Measurements from ENCODE around the gene FKBP8.

FKBP8 gene

DNA sequence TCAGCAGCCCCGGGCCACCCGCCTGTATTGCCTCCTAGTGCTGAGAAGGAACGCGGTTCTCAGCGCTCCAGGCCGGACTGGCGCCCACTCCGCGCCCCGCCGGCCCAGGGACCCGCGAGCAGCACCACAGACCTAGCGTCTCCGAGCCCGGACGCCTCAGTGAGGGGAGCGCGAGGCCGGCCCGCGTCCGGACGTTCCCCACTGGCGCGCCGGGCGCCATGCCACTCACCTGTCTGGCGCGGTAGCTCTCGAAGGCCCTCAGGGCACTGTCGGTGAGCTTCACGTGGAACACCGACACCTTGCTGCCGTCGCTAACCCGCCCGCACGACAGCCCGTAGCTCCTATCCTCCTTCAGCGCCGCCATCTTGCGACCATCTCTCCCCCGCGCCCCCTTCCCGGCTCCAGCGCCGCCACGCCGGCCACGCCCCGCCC, 21.7 kb downstream of the FKBP8 start, which contains the start of gene ELL:
ELL (minus strand) TSS at position 379 of the 432 bp plus-strand sequence; CDS start at position 364, 15 bp downstream.
- no peak for DNase-seq (ENCODE audit: low read depth)

- DNase-seq (ENCODE audit: low read depth) = peak; percentile 18
Observed at GRCh38 chr19:18520848-18521691, 22.3 kb downstream of the FKBP8 start.

DNA sequence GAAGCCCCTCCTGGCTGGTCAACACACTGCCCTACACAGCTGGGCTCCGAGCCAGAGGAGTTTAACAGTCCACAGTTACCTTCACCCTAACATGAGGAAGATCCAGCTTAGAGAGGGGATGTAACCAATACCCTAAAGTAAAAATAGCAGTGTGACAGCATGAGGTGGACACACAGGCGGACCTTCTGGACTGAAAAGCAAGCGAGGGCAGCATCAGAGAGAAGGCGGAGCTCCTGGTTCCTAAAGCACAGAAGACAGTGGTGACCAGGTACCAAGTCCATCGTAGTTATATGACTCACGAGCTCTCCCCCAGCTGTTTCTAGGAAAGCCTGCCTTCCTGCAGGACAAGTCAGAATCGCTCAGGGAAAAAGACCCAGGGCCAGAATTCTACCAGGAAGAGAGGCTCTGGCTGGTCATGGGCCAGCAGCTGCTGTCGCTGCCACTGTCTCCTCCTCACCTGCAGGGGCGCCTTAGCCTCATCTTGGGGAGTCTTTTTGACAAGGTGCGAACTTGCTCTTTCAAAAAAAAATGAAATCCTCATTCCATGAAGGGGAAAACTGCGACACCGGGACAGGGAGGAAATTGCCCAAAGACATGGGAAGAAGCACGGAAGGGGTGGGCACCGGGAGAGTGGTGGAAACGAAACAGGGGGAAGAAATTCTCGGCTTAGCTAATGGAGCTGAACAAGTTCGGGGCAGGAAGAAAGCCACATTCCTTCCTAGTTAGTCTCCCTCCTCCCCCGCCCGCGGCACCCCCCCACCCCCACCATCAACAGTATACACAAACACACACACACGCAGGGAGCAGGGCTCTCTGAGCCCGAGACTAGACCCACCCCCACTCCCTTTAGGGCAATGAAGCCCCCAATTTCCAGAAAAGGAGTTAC, 23.2 kb downstream of the FKBP8 start:
- peak; percentile 87 for DNase-seq (ENCODE audit: low read depth)

DNA sequence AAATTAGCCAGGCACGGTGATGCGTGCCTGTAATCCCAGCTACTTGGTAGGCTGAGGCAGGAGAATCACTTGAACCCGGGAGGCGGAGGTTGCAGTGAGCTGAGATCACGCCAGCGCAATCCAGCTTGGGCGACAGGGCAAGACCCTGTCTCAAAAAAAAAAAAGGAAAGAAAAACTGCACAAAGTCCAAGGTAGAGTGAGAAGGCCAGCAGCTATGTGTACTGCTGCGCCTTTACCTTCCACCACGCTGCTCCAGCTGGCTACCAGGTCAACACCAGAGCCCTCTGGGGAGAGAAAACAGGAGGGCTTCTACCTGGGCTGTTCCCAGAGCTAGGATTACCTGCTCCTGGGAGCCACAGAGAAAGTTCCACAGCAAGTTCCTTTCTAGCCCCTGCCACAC, 24.7 kb downstream of the FKBP8 start:
- no peak for DNase-seq (ENCODE audit: low read depth)

- no peak for DNase-seq (ENCODE audit: low read depth)
Observed at GRCh38 chr19:18517606-18518005, 25.8 kb downstream of the FKBP8 start.

DNA sequence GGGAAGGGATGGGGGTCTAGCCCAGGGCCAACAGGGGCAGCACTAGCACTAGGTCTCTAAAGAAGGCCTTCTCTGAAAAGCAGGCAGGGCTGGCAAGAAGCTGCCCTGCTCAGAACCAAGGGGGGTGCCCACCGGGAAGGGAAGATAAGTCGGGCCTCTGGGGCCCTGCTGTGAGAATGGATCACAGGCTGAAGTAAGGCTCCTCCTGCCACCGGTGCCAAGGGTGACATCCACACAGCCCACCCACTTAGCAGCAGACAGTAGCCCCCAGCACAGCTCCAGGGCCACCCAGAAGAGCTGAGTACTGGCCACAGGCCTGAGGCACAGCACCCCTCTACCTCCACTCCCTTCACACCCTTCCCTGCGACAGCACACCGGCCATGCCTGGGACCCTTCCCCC, 27.4 kb downstream of the FKBP8 start:
- DNase-seq (ENCODE audit: low read depth) = no peak

GRCh38 chr19:18514800-18515682, 28.3 kb downstream of the FKBP8 start:
- peak; percentile 27 for DNase-seq (ENCODE audit: low read depth)

- peak; percentile 45 for DNase-seq (ENCODE audit: low read depth)
Observed at GRCh38 chr19:18513868-18514267, 29.5 kb downstream of the FKBP8 start.

DNA sequence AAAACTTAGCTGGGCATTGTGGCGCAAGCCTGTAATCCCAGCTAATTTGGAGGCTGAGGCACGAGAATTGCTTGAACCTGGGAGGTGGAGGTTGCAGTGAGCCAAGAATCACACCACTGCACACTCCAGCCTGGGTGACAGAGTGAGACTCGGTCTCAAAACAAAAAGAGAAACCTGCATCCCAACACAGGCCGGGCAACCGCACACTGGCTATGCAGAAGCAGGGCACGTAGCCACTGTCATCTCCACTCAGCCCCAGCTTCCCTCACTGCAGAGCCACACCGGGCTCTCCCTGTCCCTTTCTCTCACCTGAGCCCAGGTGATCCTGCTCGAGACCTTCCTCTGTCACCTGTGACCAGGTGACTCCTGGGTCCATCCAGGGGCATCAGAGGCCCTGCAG, 33.2 kb downstream of the FKBP8 start:
- no peak for DNase-seq (ENCODE audit: low read depth)

- DNase-seq (ENCODE audit: low read depth) = no peak
Observed at GRCh38 chr19:18508585-18508984, 34.8 kb downstream of the FKBP8 start.

DNA sequence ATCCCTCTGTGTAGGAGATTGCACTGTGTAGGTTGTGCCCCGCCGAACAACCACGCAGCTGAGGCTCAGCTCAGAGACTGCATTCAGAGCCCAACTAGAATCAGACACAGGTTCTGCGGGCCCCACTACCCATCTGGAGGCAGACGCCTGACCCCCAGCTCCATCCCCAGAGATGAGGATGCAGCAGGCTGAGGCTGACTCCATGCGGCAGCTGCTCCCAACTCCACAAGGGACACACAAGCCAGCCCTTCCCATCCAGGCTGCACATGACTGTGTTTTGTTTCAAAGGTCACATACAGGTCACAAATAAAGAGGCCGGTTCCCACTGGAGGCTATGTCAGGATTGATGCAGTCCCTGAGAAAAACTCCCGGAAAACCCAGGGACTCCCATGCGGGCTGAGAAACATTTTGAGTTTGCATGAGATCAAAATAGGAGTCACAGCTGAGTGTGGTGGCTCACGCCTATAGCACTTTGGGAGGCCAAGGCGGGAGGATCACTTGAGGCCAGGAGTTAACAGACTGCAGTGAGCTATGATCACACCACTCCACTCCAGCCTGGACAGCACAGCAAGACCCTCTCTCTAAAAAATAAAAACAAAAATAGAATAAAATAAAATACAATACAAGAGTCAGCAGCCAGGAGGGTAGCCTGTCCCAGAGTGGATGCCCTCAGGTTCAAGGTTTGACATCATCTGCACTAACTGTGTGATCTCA, 35.5 kb downstream of the FKBP8 start:
- DNase-seq (ENCODE audit: low read depth) = peak; percentile 45

- peak; percentile 46 for DNase-seq (ENCODE audit: low read depth)
Observed at GRCh38 chr19:18507021-18507726, 36.2 kb downstream of the FKBP8 start.

DNA sequence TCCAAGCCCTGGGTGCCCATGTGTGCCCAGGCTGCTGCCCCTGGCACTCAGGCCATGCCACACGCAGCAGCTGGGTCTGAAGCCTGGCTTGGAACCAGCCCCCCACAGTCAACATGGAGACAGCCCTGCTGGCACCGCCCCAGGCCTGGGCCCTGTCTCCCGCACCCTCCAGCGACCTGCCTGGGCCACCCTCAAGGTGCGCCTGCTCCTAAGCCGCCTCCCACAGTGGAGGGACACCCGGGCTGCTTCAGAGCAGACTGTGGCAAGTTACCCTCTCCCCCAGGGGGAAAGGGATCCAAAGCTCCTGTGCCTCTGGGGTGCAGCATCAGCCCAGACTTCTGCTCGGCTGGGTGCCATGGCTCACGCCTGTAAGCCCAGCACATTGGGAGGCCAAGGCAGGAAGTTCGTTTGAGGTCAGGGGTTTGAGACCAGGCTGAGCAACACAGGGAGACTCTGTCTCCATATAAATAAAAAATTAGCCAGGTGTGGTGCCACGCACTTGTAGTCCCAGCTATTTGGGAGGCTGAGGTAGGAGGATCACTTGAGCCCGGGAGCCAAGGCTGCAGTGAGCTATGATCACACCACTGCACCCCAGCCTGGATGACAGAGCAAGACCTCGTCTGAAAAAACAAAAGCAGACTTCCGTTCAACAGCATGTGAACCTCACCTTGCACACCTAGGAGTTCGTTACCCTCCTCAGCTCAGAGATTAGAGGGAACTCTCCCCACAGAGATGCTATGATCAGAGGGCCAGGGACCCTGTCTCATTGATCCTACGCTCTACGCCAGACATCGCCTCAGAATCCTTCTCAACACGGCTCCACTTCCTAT, 37.1 kb downstream of the FKBP8 start:
- DNase-seq (ENCODE audit: low read depth) = no peak

DNA sequence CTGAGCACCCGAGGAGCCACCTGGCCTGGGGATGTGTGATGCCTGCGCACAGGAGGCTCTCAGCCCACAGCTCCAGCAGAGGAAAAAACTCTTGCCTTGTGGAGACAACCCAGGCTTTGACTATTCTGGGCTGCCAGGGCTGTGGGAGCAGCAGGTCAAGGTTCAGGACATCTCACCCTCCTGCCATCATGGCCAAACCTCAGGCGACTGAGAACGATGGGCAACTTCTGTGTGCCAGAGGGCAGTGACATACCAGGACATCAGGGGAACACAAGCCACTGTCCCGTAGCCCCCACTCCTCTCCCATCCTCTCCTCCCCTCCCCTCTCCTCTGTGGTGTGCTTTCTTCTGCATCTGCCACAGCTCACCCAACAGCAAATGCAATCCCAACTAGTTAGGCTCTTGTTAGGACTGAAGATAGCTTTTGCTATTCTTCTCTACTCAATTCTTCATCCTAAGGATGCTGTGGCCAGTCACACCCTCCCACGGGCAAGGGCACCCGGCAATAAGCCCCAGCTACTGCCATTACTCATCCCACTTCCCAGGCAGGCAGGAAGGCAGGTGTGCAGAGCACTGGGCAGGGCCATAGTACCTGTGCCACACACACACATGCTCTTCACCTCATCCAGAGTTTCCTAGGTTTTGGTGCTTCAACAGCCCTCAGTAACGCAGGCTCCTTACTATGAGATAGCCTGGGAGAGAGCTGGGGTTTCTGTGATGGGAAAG, 38.3 kb downstream of the FKBP8 start:
- no peak for DNase-seq (ENCODE audit: low read depth)

GRCh38 chr19:18503971-18504885, 39.1 kb downstream of the FKBP8 start:
- DNase-seq (ENCODE audit: low read depth) = no peak

DNA sequence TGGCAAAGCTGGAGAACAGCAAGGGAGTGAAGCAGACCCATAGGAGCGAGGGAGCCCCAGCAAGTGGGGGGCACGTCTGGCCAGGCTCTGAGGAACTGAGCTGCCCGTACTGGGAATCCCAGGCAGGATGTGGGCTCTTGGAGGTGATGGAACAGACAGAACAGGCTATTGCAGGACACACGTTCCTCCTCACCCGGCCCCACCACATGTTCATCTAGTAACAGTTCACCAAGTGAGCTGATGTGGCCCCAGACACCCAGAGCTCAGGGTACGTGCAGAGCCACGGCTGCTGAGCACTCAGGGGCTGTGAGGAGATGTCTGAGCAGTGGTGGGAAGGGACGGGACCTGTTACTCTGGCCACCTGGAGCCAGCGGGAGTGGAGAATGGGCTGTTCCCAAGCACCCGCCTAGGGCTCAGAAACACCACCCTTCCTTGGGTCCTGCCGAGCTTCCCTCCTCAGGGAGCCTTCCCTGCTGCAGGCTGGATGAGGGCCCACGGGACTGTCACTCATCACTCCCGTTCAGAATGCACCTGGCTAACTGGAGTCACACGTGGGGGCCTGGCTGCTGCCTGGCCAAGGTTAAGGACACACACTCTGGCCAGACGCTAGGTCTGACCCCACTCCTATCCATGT, 39.9 kb downstream of the FKBP8 start:
- DNase-seq (ENCODE audit: low read depth) = no peak

- no peak for DNase-seq (ENCODE audit: low read depth)
Observed at GRCh38 chr19:18502638-18503294, 40.6 kb downstream of the FKBP8 start.

Measured in EH (cell line).